A673 (cell line): ENCODE measurements around the gene RSF1.

Experiments
- EZH2 ChIP-seq: fragments of 200-600 bp; sonication (generic); IDR thresholded peaks from 2 replicates; pipeline ENCODE4 v1.6.1; 2017; ENCODE audit warnings: borderline replicate concordance, low read depth, mild to moderate bottlenecking, mixed read lengths, antibody characterized with exemption, low read length; ENCODE audit not compliant: poor library complexity, severe bottlenecking
- TF ChIP-seq, protein P1 (sequence below): fragments of 300-800, 200-600 bp; sonication (generic); conservative IDR thresholded peaks from 2 replicates; pipeline ENCODE4 v1.5.1; 2017; ENCODE audit warnings: low read depth, mild to moderate bottlenecking, antibody characterized with exemption, low read length, moderate library complexity, mixed read lengths

DNA sequence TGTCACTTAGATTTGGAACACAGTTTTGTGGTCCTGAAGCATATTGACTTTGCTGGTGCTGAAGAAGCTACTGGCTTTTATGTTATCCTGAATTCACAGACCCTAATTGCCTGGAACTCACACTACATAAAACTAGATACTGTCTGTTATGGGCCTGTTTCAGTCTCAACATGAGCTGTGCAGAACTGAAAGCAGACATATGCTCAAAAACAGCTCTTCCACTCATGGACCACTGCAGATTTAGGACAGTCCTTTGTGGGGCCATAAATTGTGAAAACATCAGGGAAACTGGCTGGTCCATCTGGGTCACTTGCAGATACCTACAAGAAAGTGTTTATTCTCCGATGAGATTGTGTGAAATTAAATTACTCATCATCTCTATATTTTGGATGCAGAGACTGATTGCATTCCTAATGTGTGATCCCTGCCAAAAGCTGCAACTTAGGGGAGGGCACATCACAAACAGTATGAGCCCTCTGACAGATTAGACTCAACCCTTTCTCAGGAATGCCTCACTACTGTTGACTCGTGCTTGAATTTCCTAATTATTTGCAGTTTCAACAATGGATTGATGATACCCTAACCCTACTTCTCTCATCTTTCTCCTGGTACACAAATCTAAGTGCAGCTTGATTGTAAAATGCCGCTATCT lies 172.7 kb downstream of the RSF1 start:
- TF ChIP-seq, protein P1, sequence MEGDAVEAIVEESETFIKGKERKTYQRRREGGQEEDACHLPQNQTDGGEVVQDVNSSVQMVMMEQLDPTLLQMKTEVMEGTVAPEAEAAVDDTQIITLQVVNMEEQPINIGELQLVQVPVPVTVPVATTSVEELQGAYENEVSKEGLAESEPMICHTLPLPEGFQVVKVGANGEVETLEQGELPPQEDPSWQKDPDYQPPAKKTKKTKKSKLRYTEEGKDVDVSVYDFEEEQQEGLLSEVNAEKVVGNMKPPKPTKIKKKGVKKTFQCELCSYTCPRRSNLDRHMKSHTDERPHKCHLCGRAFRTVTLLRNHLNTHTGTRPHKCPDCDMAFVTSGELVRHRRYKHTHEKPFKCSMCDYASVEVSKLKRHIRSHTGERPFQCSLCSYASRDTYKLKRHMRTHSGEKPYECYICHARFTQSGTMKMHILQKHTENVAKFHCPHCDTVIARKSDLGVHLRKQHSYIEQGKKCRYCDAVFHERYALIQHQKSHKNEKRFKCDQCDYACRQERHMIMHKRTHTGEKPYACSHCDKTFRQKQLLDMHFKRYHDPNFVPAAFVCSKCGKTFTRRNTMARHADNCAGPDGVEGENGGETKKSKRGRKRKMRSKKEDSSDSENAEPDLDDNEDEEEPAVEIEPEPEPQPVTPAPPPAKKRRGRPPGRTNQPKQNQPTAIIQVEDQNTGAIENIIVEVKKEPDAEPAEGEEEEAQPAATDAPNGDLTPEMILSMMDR = no peak
- TF ChIP-seq EZH2 = no peak
